H9 (cell line): Measurements from ENCODE around the gene HAND2. TPM values are rescaled to one million over a fixed set of nuclear protein-coding genes. Genes with fewer than 3 reads are reported as not detected.

Experiments used
- DNase-seq: peaks from one replicate; pipeline ENCODE4 v3.0.0-alpha.2; 2017
- H2AFZ ChIP-seq: one replicate; pipeline ENCODE4 v1.6.1; 2013; ENCODE audit warnings: mild to moderate bottlenecking, low read length, control low read depth, moderate library complexity
- H2AK5ac ChIP-seq: 2 replicates; pipeline ENCODE4 v1.6.1; 2013; ENCODE audit warnings: low read length, control low read depth, mixed read lengths; ENCODE audit not compliant: insufficient read length
- H2BK120ac ChIP-seq: one replicate; pipeline ENCODE4 v1.6.1; 2013; ENCODE audit warnings: low read depth, mild to moderate bottlenecking, low read length, control low read depth, inconsistent platforms; ENCODE audit not compliant: poor library complexity, severe bottlenecking
- H2BK12ac ChIP-seq: 2 replicates; pipeline ENCODE4 v1.6.1; 2013; ENCODE audit warnings: low read length, control low read depth, mixed read lengths, low read depth; ENCODE audit not compliant: insufficient read length
- H2BK15ac ChIP-seq: 2 replicates; pipeline ENCODE4 v1.6.1; 2013; ENCODE audit warnings: low read depth, low read length, control low read depth
- H2BK20ac ChIP-seq: one replicate; pipeline ENCODE4 v1.6.1; 2013; ENCODE audit warnings: low read depth, mild to moderate bottlenecking, low read length, control low read depth, inconsistent platforms; ENCODE audit not compliant: poor library complexity, severe bottlenecking
- H2BK5ac ChIP-seq: 2 replicates; pipeline ENCODE4 v1.6.1; 2013; ENCODE audit warnings: low read length, control low read depth, mixed read lengths; ENCODE audit not compliant: insufficient read length
- H3K14ac ChIP-seq: 2 replicates; pipeline ENCODE4 v1.6.1; 2013; ENCODE audit warnings: low read length, control low read depth; ENCODE audit not compliant: insufficient read depth
- H3K18ac ChIP-seq: 2 replicates; pipeline ENCODE4 v1.6.1; 2013; ENCODE audit warnings: low read depth, mild to moderate bottlenecking, mixed read lengths, low read length, control low read depth; ENCODE audit not compliant: insufficient read length
- H3K23ac ChIP-seq: 2 replicates; pipeline ENCODE4 v1.6.1; 2013; ENCODE audit warnings: low read length, control low read depth, mixed read lengths, low read depth; ENCODE audit not compliant: insufficient read length
- H3K23me2 ChIP-seq: 2 replicates; pipeline ENCODE4 v1.6.1; 2013; ENCODE audit warnings: low read depth, mild to moderate bottlenecking, mixed read lengths, low read length, control low read depth; ENCODE audit not compliant: insufficient read length, poor library complexity, severe bottlenecking
- H3K27ac ChIP-seq: 2 replicates; pipeline ENCODE4 v1.5.1; 2013; ENCODE audit warnings: low read length, control low read depth, mixed read lengths, low read depth; ENCODE audit not compliant: insufficient read length
- H3K27me3 ChIP-seq: 2 replicates; pipeline ENCODE4 v1.6.1; 2013; ENCODE audit warnings: low read length, control low read depth, inconsistent platforms; ENCODE audit not compliant: insufficient read depth
- H3K4ac ChIP-seq: 2 replicates; pipeline ENCODE4 v1.6.1; 2013; ENCODE audit warnings: low read depth, mild to moderate bottlenecking, control low read depth, inconsistent platforms, low read length, moderate library complexity
- H3K4me1 ChIP-seq: 2 replicates; pipeline ENCODE4 v1.6.1; 2013; ENCODE audit warnings: low read length, control low read depth, inconsistent platforms; ENCODE audit not compliant: insufficient read depth
- H3K4me2 ChIP-seq: 2 replicates; pipeline ENCODE4 v1.6.1; 2013; ENCODE audit warnings: low read length, control low read depth, mixed read lengths; ENCODE audit not compliant: insufficient read length, insufficient read depth
- H3K56ac ChIP-seq: 2 replicates; pipeline ENCODE4 v1.6.1; 2013; ENCODE audit warnings: low read depth, mild to moderate bottlenecking, mixed read lengths, low read length, control low read depth; ENCODE audit not compliant: insufficient read length
- H3K79me1 ChIP-seq: 2 replicates; pipeline ENCODE4 v1.6.1; 2013; ENCODE audit warnings: low read depth, mild to moderate bottlenecking, moderate library complexity, low read length, control low read depth, inconsistent platforms; ENCODE audit not compliant: insufficient read depth, poor library complexity, severe bottlenecking
- H3K79me2 ChIP-seq: 2 replicates; pipeline ENCODE4 v1.6.1; 2013; ENCODE audit warnings: low read length, control low read depth, inconsistent platforms; ENCODE audit not compliant: insufficient read depth
- H3K9ac ChIP-seq: 2 replicates; pipeline ENCODE4 v1.6.1; 2013; ENCODE audit warnings: low read length, control low read depth, mixed read lengths; ENCODE audit not compliant: insufficient read length; ENCODE audit errors: extremely low read depth
- H3K9me3 ChIP-seq: one replicate; pipeline ENCODE4 v1.6.1; 2013; ENCODE audit warnings: low read depth, low read length, inconsistent platforms; ENCODE audit not compliant: control insufficient read depth
- H3T11ph ChIP-seq: one replicate; pipeline ENCODE4 v1.6.1; 2013; ENCODE audit warnings: mild to moderate bottlenecking, low read length, control low read depth, inconsistent platforms
- H4K20me1 ChIP-seq: one replicate; pipeline ENCODE4 v1.6.1; 2013; ENCODE audit not compliant: control insufficient read depth, insufficient read length, insufficient read depth
- H4K5ac ChIP-seq: 2 replicates; pipeline ENCODE4 v1.6.1; 2013; ENCODE audit warnings: low read depth, mild to moderate bottlenecking, mixed read lengths, low read length, control low read depth; ENCODE audit not compliant: insufficient read length
- H4K8ac ChIP-seq: replicated peaks from 2 replicates; pipeline ENCODE4 v1.6.1; 2013; ENCODE audit warnings: low read length, control low read depth, mixed read lengths, low read depth; ENCODE audit not compliant: insufficient read length
- H4K91ac ChIP-seq: 2 replicates; pipeline ENCODE4 v1.6.1; 2013; ENCODE audit warnings: low read depth, mild to moderate bottlenecking, moderate library complexity, mixed read lengths, low read length, control low read depth; ENCODE audit not compliant: insufficient read length
- H3K27ac Mint-ChIP-seq, 3 experiments: 2 replicates in 2 of 3; 3 replicates in 1 of 3; pipeline ENCODE4 v1.8.0; 2020 to 2021; ENCODE audit warnings: mixed read lengths in 3 of 3, mild to moderate bottlenecking in 1 of 3, moderate library complexity in 1 of 3
- H3K27me3 Mint-ChIP-seq: 2 replicates; pipeline ENCODE4 v1.8.0; 2021; ENCODE audit warnings: low read depth, mild to moderate bottlenecking, moderate library complexity, mixed read lengths
- H3K36me3 Mint-ChIP-seq, 3 experiments: 2 replicates in 2 of 3; 3 replicates in 1 of 3; pipeline ENCODE4 v1.8.0; 2020 to 2021; ENCODE audit warnings: low read depth in 3 of 3, mixed read lengths in 3 of 3; ENCODE audit not compliant: insufficient read depth in 1 of 3
- H3K4me1 Mint-ChIP-seq, 2 experiments: 2 replicates each; pipeline ENCODE4 v1.8.0; 2020; ENCODE audit warnings: mixed read lengths in 2 of 2
- H3K4me3 Mint-ChIP-seq, 2 experiments: 2 replicates in 1 of 2; 3 replicates in 1 of 2; pipeline ENCODE4 v1.8.0; 2020 to 2021; ENCODE audit warnings: mild to moderate bottlenecking in 2 of 2, mixed read lengths in 2 of 2, moderate library complexity in 1 of 2
- H3K9me3 Mint-ChIP-seq, 2 experiments: 2 replicates in 1 of 2; 3 replicates in 1 of 2; pipeline ENCODE4 v1.8.0; 2020; ENCODE audit warnings: mild to moderate bottlenecking in 2 of 2, mixed read lengths in 2 of 2, moderate library complexity in 1 of 2
- CTCF ChIP-seq: fragments of 200-600 bp; sonication (generic); conservative IDR thresholded peaks from 3 replicates; pipeline ENCODE4 v1.8.0; 2021; ENCODE audit warnings: antibody characterized with exemption, mild to moderate bottlenecking
- WGBS: extraction: QIAGEN DNeasy Blood & Tissue Kit; methylation state at CpG from one replicate; pipeline ENCODE4 v1.1.7; 2013; ENCODE audit warnings: missing lambda C conversion rate, low lambda C conversion rate, mixed read lengths; ENCODE audit not compliant: insufficient read length; ENCODE audit errors: extremely low coverage; 5-methylcytosine and 5-hydroxymethylcytosine counted together
- total RNA-seq: library from RNA; stranded (reverse); gene quantifications from 2 replicates; pipeline ENCODE4 v1.2.1, GENCODE V29; 2021

HAND2 gene
- total RNA-seq, 1 experiment from 2014 or later, result not detected

DNA sequence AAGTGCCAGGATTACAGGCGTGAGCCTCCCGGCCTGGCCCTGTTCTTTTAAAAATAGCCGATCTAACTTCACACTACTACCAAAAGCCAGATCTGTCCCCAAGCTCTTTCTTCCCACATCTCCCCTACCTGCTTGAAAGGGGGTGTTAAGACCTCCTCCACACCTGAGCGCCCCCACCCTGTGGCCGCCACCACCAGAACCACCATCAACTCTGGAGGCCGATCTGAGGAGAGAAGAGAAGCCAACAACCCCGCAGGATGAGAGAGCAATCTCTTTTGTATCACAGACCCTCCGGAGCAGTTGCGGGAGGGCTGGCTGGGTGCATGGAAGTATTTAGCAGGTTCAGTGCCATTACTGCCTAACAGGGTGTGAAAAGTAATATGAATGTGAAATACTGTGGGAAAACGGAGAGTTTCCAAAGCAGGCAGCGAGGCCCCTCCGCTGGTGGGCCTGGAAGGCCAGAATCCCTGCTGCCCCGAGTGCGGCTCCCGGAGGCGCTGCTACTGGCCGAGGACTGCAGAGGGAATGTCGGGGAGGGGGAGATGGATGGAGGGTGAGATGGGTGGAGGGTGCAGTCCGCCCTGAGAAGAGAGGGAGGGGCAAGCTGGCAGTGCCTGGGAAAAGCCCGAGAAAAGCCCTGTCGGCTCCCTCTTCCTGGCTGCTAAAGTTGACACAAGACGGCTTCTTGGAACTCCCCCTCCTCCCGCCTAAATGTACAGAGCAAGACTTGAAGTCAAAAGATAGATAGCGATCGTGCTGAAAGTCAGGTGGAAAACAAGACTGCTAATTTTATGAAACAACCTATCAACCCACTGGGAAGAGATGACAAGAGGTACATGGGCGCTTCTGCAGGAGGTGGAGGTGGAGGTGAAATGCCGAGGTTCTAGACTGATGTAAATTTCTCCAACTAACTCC, 22.3 kb downstream of the HAND2 start:
- H3K4ac ChIP-seq, result no peak overlapping the region
- no peaks in the 10 kb centered on the region for H4K20me1 ChIP-seq
- H3K9ac ChIP-seq, result no peak overlapping the region
- H4K8ac ChIP-seq, result no peak overlapping the region
- peaks cover 3% of the 10 kb centered on the region; the same call in 1 of the 2 replicates for H3K4me1 ChIP-seq
- peaks cover 23 to 45% of the 10 kb centered on the region in 2 experiments for H3K4me1 Mint-ChIP-seq
- no peak overlapping the region for H3K18ac ChIP-seq
- no peak overlapping the region for H3K56ac ChIP-seq
- H3K9me3 Mint-ChIP-seq, result peaks cover 0 to 3% of the 10 kb centered on the region in 2 experiments; a peak in 4 of 5 replicates
- no peak overlapping the region; a peak in 1 of 7 replicates for H3K27ac Mint-ChIP-seq
- H3K23ac ChIP-seq, result no peak overlapping the region
- H3K36me3 Mint-ChIP-seq, result no peaks in the 10 kb centered on the region
- no peak overlapping the region for H2BK5ac ChIP-seq
- no CpG with 5 or more reads among the region's 27 CpGs for WGBS
- H3K27me3 ChIP-seq, result peaks cover 99% of the 10 kb centered on the region
- no peaks in the 10 kb centered on the region for H3K79me1 ChIP-seq
- TF ChIP-seq CTCF, result no peak
- H2AK5ac ChIP-seq, result no peak overlapping the region
- H3K9me3 ChIP-seq, result no peaks in the 10 kb centered on the region
- peak overlapping the region; percentile 47 for H3K4me2 ChIP-seq
- no peak overlapping the region for H2BK15ac ChIP-seq
- H2AFZ ChIP-seq, result no peak overlapping the region
- no peak overlapping the region for H2BK120ac ChIP-seq
- H3K23me2 ChIP-seq, result no peaks in the 10 kb centered on the region
- no peak overlapping the region; the same call in 1 of the 2 replicates for H3K14ac ChIP-seq
- H2BK12ac ChIP-seq, result no peak overlapping the region
- no peak for DNase-seq
- H3K27me3 Mint-ChIP-seq, result peaks cover 100% of the 10 kb centered on the region
- no peak overlapping the region for H4K91ac ChIP-seq
- H3K4me3 Mint-ChIP-seq, result peak overlapping the region in 1 of 2 experiments; percentile 70
- H3K27ac ChIP-seq, result no peak overlapping the region
- no peak overlapping the region for H4K5ac ChIP-seq
- H3T11ph ChIP-seq, result no peak overlapping the region
- H2BK20ac ChIP-seq, result no peak overlapping the region
- H3K79me2 ChIP-seq, result no peaks in the 10 kb centered on the region
